ENCODE results near the gene FARS2.
"Not testable (repeated sequence)": the region's sequence is repeated elsewhere in the genome, so short reads cannot be mapped to it uniquely, and the experiment has no call there.

Gene FARS2

GRCh38 chr6:5786321-5786968 lies 525.1 kb downstream of the FARS2 start:
- Histone ChIP-seq H3K9me3 (ENCODE audit: control insufficient read depth, insufficient read depth, low read length) (no peaks in the 10 kb centered on the region), H3K36me3 (ENCODE audit: control insufficient read depth, insufficient read depth, low read length) (no peaks in the 10 kb centered on the region), H3K9ac (ENCODE audit: low read depth, low read length) (no peak overlapping the region), H3K27ac (ENCODE audit: low read depth, low read length) (no peak overlapping the region), H3K27me3 (ENCODE audit: control insufficient read depth, insufficient read depth, low read length) (no peaks in the 10 kb centered on the region), H3K4me1 (ENCODE audit: control insufficient read depth, insufficient read depth, low read length) (peaks cover 10% of the 10 kb centered on the region; the same call in 1 of the 2 replicates), H3K4me3 (ENCODE audit: low read depth, low read length) (no peak overlapping the region)

- Histone ChIP-seq H3K4me3 (ENCODE audit: low read depth, low read length) (no peak overlapping the region), H3K9ac (ENCODE audit: low read depth, low read length) (no peak overlapping the region), H3K4me1 (ENCODE audit: control insufficient read depth, insufficient read depth, low read length) (peaks cover 8% of the 10 kb centered on the region; the same call in 1 of the 2 replicates), H3K9me3 (ENCODE audit: control insufficient read depth, insufficient read depth, low read length) (no peaks in the 10 kb centered on the region), H3K36me3 (ENCODE audit: control insufficient read depth, insufficient read depth, low read length) (no peaks in the 10 kb centered on the region), H3K27ac (ENCODE audit: low read depth, low read length) (no peak overlapping the region), H3K27me3 (ENCODE audit: control insufficient read depth, insufficient read depth, low read length) (no peaks in the 10 kb centered on the region)
Observed at GRCh38 chr6:5786969-5787720, 525.8 kb downstream of the FARS2 start.

- not testable (repeated sequence) for H3K9ac ChIP-seq (ENCODE audit: low read depth, low read length); H3K4me3 ChIP-seq (ENCODE audit: low read depth, low read length); H3K27me3 ChIP-seq (ENCODE audit: control insufficient read depth, insufficient read depth, low read length); H3K4me1 ChIP-seq (ENCODE audit: control insufficient read depth, insufficient read depth, low read length); H3K27ac ChIP-seq (ENCODE audit: low read depth, low read length); H3K9me3 ChIP-seq (ENCODE audit: control insufficient read depth, insufficient read depth, low read length); H3K36me3 ChIP-seq (ENCODE audit: control insufficient read depth, insufficient read depth, low read length)
Observed at GRCh38 chr6:5789426-5789825, 528.1 kb downstream of the FARS2 start.

- H3K4me1 ChIP-seq (ENCODE audit: control insufficient read depth, insufficient read depth, low read length); H3K27ac ChIP-seq (ENCODE audit: low read depth, low read length); H3K4me3 ChIP-seq (ENCODE audit: low read depth, low read length); H3K9ac ChIP-seq (ENCODE audit: low read depth, low read length); H3K27me3 ChIP-seq (ENCODE audit: control insufficient read depth, insufficient read depth, low read length); H3K36me3 ChIP-seq (ENCODE audit: control insufficient read depth, insufficient read depth, low read length); H3K9me3 ChIP-seq (ENCODE audit: control insufficient read depth, insufficient read depth, low read length): not testable (repeated sequence)
Observed at GRCh38 chr6:5796555-5796954, 535.2 kb downstream of the FARS2 start.

DNA sequence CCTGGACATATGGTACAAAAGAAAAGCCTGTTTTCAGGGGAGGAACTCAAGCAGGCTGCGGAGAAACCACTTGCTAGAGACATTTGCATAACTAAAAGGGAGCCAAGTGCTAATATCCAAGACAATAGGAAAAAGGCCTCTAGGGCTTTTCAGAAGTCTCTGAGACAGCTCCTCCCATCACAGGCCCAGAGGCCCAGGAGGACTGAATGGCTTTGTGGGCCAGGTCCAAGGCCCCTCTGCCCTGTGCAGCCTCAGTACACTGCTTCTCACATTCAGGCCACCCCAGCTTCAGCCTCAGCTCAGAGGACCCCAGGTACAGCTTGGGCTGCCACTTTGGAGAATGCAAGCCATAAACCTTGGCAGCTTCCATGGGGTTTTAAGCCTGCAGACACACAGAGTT lies 545.1 kb downstream of the FARS2 start:
- H3K9ac ChIP-seq (ENCODE audit: low read depth, low read length); H3K27ac ChIP-seq (ENCODE audit: low read depth, low read length); H3K4me3 ChIP-seq (ENCODE audit: low read depth, low read length); H3K27me3 ChIP-seq (ENCODE audit: control insufficient read depth, insufficient read depth, low read length); H3K36me3 ChIP-seq (ENCODE audit: control insufficient read depth, insufficient read depth, low read length); H3K4me1 ChIP-seq (ENCODE audit: control insufficient read depth, insufficient read depth, low read length): not testable (repeated sequence)
- peaks cover 29% of the 10 kb centered on the region for H3K9me3 ChIP-seq (ENCODE audit: control insufficient read depth, insufficient read depth, low read length)

DNA sequence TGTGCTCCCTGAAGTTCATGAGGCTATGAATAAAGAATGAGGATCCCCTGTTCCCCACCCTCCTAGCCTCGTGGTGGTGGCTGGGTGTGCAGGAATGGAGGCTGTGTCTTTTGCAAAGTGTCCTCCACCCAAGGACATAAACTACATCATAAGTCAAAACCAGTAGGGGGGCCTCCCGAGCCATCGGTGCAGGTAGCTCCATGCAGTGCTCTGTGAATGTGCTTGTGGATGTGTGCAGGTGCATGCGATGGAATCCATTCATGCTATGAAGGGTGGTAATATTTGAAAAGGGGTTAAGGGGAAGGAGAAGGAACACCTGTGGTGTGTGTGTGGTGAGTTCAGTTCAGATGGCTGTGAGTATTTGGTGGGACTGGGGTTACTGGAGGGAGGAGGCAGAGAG lies 548.1 kb downstream of the FARS2 start:
- no peak overlapping the region for H3K27ac ChIP-seq (ENCODE audit: low read depth, low read length)
- no peaks in the 10 kb centered on the region for H3K36me3 ChIP-seq (ENCODE audit: control insufficient read depth, insufficient read depth, low read length)
- peaks cover 29% of the 10 kb centered on the region for H3K9me3 ChIP-seq (ENCODE audit: control insufficient read depth, insufficient read depth, low read length)
- no peaks in the 10 kb centered on the region for H3K27me3 ChIP-seq (ENCODE audit: control insufficient read depth, insufficient read depth, low read length)
- no peak overlapping the region for H3K9ac ChIP-seq (ENCODE audit: low read depth, low read length)
- H3K4me1 ChIP-seq (ENCODE audit: control insufficient read depth, insufficient read depth, low read length), result no peaks in the 10 kb centered on the region
- no peak overlapping the region for H3K4me3 ChIP-seq (ENCODE audit: low read depth, low read length)

DNA sequence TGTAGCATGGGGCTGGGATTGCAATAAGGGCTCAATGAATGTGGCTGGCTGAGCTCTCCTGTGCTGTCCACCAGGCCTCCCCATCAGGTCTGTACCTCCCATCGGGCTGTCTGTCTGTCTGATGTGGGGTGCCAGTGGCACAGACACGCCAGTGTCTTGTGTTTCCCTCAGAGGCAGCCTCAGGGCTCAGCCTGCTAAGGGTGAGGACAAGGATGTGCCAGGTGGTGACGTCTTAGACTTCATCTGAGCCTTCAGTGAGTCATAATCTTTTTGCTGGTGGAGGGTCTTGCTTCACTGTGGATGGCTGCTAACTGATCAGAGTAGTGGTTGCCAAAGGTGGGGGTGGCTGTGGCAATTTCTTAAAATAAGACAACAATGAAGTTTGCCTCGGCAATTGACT lies 550.7 kb downstream of the FARS2 start:
- no peak overlapping the region for H3K4me3 ChIP-seq (ENCODE audit: low read depth, low read length)
- H3K27ac ChIP-seq (ENCODE audit: low read depth, low read length), result no peak overlapping the region
- H3K9ac ChIP-seq (ENCODE audit: low read depth, low read length), result no peak overlapping the region

DNA sequence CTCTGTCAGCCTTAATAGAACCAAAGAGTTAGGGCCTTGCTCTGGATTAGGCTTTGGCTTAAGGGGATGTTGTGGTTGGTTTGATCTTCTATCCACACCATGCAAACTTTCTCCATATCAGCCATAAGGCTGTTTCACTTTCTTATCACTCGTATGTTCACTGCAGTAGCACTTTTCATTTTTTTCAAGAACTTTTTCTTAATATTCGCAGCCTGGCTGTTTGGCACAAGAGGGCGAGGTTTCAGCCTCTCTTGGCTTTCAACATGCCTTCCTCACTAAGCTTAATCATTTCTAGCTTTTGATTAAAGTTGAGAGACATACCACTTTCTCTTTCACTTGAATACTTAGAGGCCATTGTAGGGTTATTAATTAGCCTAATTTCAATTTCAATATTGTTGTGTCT lies 552.3 kb downstream of the FARS2 start:
- H3K36me3 ChIP-seq (ENCODE audit: control insufficient read depth, insufficient read depth, low read length), result no peaks in the 10 kb centered on the region

More for the DNA sequence above, 550.7 kb downstream of the FARS2 start:
- Histone ChIP-seq H3K27me3 (ENCODE audit: control insufficient read depth, insufficient read depth, low read length) (no peaks in the 10 kb centered on the region), H3K4me1 (ENCODE audit: control insufficient read depth, insufficient read depth, low read length) (no peaks in the 10 kb centered on the region), H3K9me3 (ENCODE audit: control insufficient read depth, insufficient read depth, low read length) (peaks cover 10% of the 10 kb centered on the region), H3K36me3 (ENCODE audit: control insufficient read depth, insufficient read depth, low read length) (no peaks in the 10 kb centered on the region)

GRCh38 chr6:5814116-5814515 lies 552.8 kb downstream of the FARS2 start:
- no peak overlapping the region for H3K27ac ChIP-seq (ENCODE audit: low read depth, low read length)
- no peak overlapping the region for H3K9ac ChIP-seq (ENCODE audit: low read depth, low read length)
- H3K4me3 ChIP-seq (ENCODE audit: low read depth, low read length), result no peak overlapping the region
- no peaks in the 10 kb centered on the region for H3K9me3 ChIP-seq (ENCODE audit: control insufficient read depth, insufficient read depth, low read length)
- H3K4me1 ChIP-seq (ENCODE audit: control insufficient read depth, insufficient read depth, low read length), result no peaks in the 10 kb centered on the region
- H3K36me3 ChIP-seq (ENCODE audit: control insufficient read depth, insufficient read depth, low read length), result no peaks in the 10 kb centered on the region
- H3K27me3 ChIP-seq (ENCODE audit: control insufficient read depth, insufficient read depth, low read length), result no peaks in the 10 kb centered on the region

More for the DNA sequence above, 552.3 kb downstream of the FARS2 start:
- no peak overlapping the region for H3K27ac ChIP-seq (ENCODE audit: low read depth, low read length)
- no peaks in the 10 kb centered on the region for H3K27me3 ChIP-seq (ENCODE audit: control insufficient read depth, insufficient read depth, low read length)
- no peaks in the 10 kb centered on the region for H3K4me1 ChIP-seq (ENCODE audit: control insufficient read depth, insufficient read depth, low read length)
- no peak overlapping the region for H3K4me3 ChIP-seq (ENCODE audit: low read depth, low read length)
- no peak overlapping the region for H3K9ac ChIP-seq (ENCODE audit: low read depth, low read length)
- no peaks in the 10 kb centered on the region; the same call in 1 of the 2 replicates for H3K9me3 ChIP-seq (ENCODE audit: control insufficient read depth, insufficient read depth, low read length)

- H3K9me3 ChIP-seq (ENCODE audit: control insufficient read depth, insufficient read depth, low read length), result no peaks in the 10 kb centered on the region
- no peak overlapping the region for H3K27ac ChIP-seq (ENCODE audit: low read depth, low read length)
- H3K4me3 ChIP-seq (ENCODE audit: low read depth, low read length), result no peak overlapping the region
- H3K9ac ChIP-seq (ENCODE audit: low read depth, low read length), result no peak overlapping the region
- no peaks in the 10 kb centered on the region for H3K27me3 ChIP-seq (ENCODE audit: control insufficient read depth, insufficient read depth, low read length)
- H3K36me3 ChIP-seq (ENCODE audit: control insufficient read depth, insufficient read depth, low read length), result no peaks in the 10 kb centered on the region
- H3K4me1 ChIP-seq (ENCODE audit: control insufficient read depth, insufficient read depth, low read length), result no peaks in the 10 kb centered on the region
Observed at GRCh38 chr6:5814901-5815300, 553.6 kb downstream of the FARS2 start.

- Histone ChIP-seq H3K27ac (ENCODE audit: low read depth, low read length) (no peak overlapping the region), H3K4me3 (ENCODE audit: low read depth, low read length) (no peak overlapping the region), H3K9ac (ENCODE audit: low read depth, low read length) (no peak overlapping the region), H3K27me3 (ENCODE audit: control insufficient read depth, insufficient read depth, low read length) (no peaks in the 10 kb centered on the region), H3K9me3 (ENCODE audit: control insufficient read depth, insufficient read depth, low read length) (peaks cover 3% of the 10 kb centered on the region; the same call in 1 of the 2 replicates), H3K4me1 (ENCODE audit: control insufficient read depth, insufficient read depth, low read length) (no peaks in the 10 kb centered on the region), H3K36me3 (ENCODE audit: control insufficient read depth, insufficient read depth, low read length) (no peaks in the 10 kb centered on the region)
Observed at GRCh38 chr6:5817869-5818268, 556.6 kb downstream of the FARS2 start.
